ENCODE results near the gene MAP3K12.
A peak's percentile ranks its signal among the peaks of the same experiment; 100 is the strongest.
"Not testable (repeated sequence)": the region's sequence is repeated elsewhere in the genome, so short reads cannot be mapped to it uniquely, and the experiment has no call there.

The MAP3K12 gene

DNA sequence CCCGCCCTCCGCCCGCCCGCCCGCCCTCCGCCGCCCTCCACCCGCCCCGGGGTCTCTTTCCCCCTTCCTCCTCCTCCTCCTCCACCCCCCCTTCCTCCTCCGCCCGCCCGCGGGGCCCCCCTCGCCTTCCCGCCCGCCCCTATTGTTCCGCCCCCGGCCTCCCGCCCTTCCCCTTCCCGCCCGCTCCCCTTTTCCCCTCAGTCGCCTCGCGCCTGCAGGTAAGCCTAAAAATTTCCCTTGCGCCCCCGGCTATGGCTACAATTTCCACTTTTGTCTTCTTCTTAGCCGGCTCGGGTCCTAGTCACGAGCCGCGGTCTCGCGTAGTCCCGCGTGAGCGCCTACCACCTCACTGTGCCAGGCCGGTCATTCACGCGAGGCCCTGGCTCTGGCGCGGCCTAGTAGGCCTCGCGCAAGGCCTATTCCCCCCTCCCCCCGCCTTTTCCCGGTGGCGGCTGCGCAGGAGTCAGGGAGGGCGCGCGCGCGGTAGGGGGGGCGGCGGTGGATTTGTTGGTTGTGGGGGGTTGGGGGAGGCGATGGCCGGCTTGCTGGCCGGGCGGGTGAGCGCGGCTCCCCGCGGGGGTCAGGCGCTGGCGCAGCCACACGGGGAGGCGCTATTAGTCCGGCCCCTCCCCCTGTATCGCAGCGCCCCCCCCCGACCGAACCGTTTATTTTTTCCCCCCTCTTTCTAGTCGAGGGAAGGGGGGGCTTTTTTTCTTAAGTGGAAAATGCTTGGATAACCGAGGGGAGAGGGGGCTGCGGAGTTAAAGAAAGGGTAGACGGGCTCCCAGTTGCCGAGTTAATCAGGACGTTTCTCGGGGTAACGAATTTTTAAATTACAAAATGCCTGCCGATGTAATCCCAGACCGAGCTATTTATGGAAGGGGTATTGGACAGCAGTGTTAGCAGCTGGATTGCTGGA is 46.8 kb downstream of the MAP3K12 start:
- Histone ChIP-seq H3K4me2 (peak overlapping the region; percentile 89), H4K20me1 (peaks cover 50% of the 10 kb centered on the region), H3K36me3 (peaks cover 63% of the 10 kb centered on the region), H3K27ac (peak overlapping the region; percentile 99), H3K4me1 (peaks cover 19% of the 10 kb centered on the region), H3K4me3 (peak overlapping the region; percentile 76), H3K9me3 (no peaks in the 10 kb centered on the region), H3K9ac (peak overlapping the region; percentile 99), H3K27me3 (no peaks in the 10 kb centered on the region)
- no peak for TF ChIP-seq Cebpa-rat (IDR thresholded peaks at IDR 0.05)

DNA sequence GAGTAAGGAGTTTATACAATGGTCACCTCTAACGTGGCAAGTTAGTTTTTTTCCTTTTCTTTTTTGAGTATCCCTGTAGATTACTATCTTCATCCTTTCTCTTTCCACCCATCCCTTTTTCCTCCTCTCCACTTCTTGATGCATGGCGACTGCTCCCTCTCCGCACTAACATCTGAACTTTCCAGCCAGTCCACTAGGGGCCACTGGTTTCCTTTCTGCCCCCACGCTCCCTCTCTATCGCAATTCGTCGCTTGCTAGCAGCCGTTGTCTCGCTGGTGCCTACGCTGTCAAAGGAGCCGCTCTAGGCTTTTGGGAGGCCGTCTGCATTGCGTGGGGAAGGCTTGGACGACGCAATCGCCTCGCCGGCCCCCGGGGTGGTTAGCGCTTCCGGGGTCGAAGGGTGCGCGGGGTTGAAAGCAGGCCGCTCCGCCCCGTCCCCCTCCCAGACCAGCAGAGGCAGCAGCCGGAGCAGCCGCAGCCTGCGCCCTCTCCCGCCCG is 47.5 kb downstream of the MAP3K12 start, which contains the start of gene PCBP2:
Gene PCBP2 (plus strand): TSS at position 442 of the 498 bp plus-strand sequence. CDS start 2,699 bp downstream, outside the sequence.
- Histone ChIP-seq H3K36me3 (peaks cover 63% of the 10 kb centered on the region), H3K27ac (peak within 1 kb of the TSS; percentile 99), H4K20me1 (peaks cover 43% of the 10 kb centered on the region), H3K4me2 (peak within 1 kb of the TSS; percentile 89), H3K9me3 (no peaks in the 10 kb centered on the region), H3K4me1 (peaks cover 19% of the 10 kb centered on the region), H3K27me3 (no peaks in the 10 kb centered on the region), H3K9ac (peak within 1 kb of the TSS; percentile 99), H3K4me3 (peak within 1 kb of the TSS; percentile 76)
- peak; percentile 41; the same call in 1 of the 2 replicates for TF ChIP-seq Cebpa-rat (IDR thresholded peaks at IDR 0.05)

DNA sequence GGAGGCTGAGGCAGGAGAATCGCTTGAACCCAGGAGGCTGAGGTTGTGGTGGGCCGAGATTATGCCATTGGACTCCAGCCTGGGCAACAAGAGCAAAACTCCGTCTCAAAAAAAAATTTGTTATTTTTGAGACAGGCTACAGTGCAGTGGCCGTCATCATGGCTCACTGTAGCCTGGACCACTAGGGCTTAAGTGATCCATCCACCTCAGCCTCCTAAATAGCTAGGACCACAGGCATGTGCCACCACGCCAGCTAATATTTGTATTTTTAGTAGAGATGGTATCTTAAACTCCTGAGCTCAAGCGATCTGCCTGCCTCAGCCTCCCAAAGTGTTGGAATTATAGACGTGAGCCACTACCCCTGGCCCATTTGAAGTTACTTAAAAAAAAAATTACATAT is 48.3 kb downstream of the MAP3K12 start:
- Histone ChIP-seq H3K9ac (no peak overlapping the region), H3K27ac (no peak overlapping the region), H3K27me3 (no peaks in the 10 kb centered on the region), H3K36me3 (peaks cover 63% of the 10 kb centered on the region), H3K4me2 (no peak overlapping the region), H3K4me3 (no peak overlapping the region), H4K20me1 (peaks cover 36% of the 10 kb centered on the region), H3K4me1 (peaks cover 19% of the 10 kb centered on the region), H3K9me3 (no peaks in the 10 kb centered on the region)
- TF ChIP-seq Cebpa-rat (IDR thresholded peaks at IDR 0.05) = no peak

DNA sequence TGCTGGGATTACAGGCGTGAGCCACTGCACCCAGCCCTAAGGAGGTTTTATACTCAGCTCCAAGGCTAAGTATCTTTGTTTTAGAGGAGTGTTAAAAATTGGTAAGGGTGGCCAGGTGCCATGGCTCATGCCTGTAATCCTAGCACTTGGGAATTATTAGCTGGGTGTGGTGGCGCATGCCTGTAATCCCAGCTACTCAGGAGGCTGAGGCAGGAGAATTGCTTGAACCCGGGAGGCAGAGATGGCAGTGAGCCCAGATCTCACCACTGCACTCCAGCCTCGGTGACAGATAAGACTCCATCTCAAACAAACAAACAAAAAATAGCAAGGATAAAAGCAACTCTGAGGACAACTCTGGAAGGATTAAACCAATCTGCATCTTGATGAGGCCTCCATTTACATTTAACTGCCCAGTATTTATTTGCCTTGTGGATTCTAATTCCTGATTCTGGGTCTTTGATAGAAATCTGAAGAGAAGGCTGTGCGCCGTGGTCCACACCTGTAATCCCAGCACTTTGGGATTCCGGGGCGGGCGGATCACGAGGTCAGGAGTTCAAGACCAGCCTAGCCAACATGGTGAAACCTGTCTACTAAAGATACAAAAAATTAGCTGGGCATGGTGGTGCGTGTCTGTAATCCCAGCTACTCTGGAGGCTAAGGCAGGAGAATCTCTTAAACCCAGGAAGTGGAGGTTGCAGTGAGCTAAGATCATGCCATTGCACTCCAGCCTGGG is 54.5 kb downstream of the MAP3K12 start:
- H3K9me3 ChIP-seq, H3K27ac ChIP-seq, H3K27me3 ChIP-seq, H3K9ac ChIP-seq, H3K4me3 ChIP-seq: not testable (repeated sequence)
- peaks cover 38% of the 10 kb centered on the region for H4K20me1 ChIP-seq
- peaks cover 65% of the 10 kb centered on the region for H3K36me3 ChIP-seq
- peak overlapping the region; percentile 36; the same call in 1 of the 2 replicates for H3K4me2 ChIP-seq
- peaks cover 41% of the 10 kb centered on the region for H3K4me1 ChIP-seq

DNA sequence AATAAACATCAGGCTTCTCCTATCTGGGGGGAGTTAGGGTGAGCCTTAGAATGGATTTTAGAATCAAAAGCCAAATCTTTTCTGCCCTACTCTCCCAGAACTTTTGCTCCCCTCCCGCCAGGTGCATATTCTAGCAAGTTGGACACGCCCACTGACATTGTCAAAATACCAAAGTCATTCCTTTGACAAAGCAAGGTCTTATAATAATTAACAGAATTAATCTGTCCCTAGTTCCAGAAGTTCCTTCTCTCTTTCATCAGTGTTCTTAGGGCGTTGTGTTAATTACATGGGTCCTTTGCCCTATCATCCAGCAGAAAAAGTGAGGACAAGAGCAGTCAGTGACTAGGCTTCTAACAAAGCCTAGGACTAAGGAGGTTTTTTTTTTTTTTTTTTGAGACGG is 55.3 kb downstream of the MAP3K12 start:
- Histone ChIP-seq H3K9me3 (no peaks in the 10 kb centered on the region), H3K27me3 (no peaks in the 10 kb centered on the region), H3K9ac (no peak overlapping the region), H3K4me1 (peaks cover 41% of the 10 kb centered on the region), H3K4me3 (peak overlapping the region; percentile 31; the same call in 1 of the 2 replicates), H3K36me3 (peaks cover 60% of the 10 kb centered on the region), H4K20me1 (peaks cover 38% of the 10 kb centered on the region), H3K27ac (no peak overlapping the region), H3K4me2 (peak overlapping the region; percentile 94)
- TF ChIP-seq Cebpa-rat (IDR thresholded peaks at IDR 0.05) = no peak

DNA sequence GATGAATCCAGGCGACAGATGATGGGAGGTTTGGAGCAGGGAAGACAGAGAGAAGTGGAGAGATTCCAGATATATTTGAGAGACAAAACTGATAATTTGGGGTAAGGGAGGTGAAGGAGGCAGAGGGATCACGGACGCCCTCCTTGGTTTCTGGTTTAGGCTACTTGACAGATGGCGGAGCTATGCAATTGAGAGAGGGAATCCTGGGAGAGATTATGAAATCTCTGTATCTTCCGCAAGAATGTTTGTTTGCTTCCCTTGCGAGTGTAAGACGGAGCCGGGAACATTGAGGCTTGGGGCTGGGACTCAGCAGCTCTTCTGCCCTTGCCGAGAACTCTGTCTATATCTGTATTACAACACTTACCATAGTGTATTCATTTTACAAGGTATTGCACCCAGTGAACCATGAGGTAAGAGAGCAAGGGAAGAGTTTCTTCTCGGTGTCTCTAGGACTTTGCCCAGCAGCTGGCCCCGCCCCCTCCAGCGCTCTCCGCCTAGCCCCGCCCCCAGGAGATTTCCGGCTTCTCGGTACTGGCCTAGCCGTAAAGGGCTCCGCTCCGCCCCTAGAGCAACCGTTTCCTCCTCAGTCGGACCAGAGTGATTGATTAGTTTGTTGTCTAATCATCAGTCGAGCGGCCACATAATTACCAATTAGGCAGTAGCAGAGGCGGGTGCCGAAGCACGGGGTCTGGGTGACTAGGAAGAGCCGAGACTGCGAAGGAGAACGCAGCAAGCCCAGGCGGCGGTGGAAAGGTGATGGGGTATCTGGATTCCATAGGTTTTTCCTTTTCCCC is 58.0 kb downstream of the MAP3K12 start, which contains the start of gene PRR13:
Gene PRR13 (plus strand): TSS at position 695 of the 794 bp plus-strand sequence. CDS start 981 bp downstream, outside the sequence.
- Histone ChIP-seq H3K9ac (peak within 1 kb of the TSS; percentile 88), H3K27me3 (no peaks in the 10 kb centered on the region), H3K36me3 (peaks cover 33% of the 10 kb centered on the region), H3K4me1 (peaks cover 41% of the 10 kb centered on the region), H3K4me3 (peak within 1 kb of the TSS; percentile 80), H3K27ac (peak within 1 kb of the TSS; percentile 89), H3K9me3 (no peaks in the 10 kb centered on the region), H3K4me2 (peak within 1 kb of the TSS; percentile 94), H4K20me1 (peaks cover 38% of the 10 kb centered on the region)
- TF ChIP-seq Cebpa-rat (IDR thresholded peaks at IDR 0.05) = peak; percentile 81; the same call in 1 of the 2 replicates

DNA sequence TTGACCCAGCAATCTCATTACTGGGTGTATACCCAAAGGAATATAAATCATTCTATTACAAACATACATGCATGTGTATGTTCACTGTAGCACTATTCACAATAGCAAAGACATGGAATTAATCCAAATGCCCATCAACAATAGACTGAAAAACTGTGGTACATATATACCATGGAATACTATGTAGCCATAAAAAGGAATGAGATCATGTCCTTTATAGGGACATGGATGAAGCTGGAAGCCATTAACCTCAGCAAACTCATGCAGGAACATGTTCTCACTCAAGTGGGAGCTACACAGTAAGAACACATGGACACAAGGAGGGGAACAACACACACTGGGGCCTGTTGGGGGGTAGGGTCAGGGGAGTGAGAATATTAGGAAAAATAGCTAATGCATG is 59.7 kb downstream of the MAP3K12 start:
- H3K9ac ChIP-seq, H3K9me3 ChIP-seq, H3K4me2 ChIP-seq, H3K27ac ChIP-seq, H3K27me3 ChIP-seq, H3K4me3 ChIP-seq: not testable (repeated sequence)
- Histone ChIP-seq H4K20me1 (peaks cover 23% of the 10 kb centered on the region), H3K36me3 (peaks cover 16% of the 10 kb centered on the region), H3K4me1 (peaks cover 32% of the 10 kb centered on the region)

DNA sequence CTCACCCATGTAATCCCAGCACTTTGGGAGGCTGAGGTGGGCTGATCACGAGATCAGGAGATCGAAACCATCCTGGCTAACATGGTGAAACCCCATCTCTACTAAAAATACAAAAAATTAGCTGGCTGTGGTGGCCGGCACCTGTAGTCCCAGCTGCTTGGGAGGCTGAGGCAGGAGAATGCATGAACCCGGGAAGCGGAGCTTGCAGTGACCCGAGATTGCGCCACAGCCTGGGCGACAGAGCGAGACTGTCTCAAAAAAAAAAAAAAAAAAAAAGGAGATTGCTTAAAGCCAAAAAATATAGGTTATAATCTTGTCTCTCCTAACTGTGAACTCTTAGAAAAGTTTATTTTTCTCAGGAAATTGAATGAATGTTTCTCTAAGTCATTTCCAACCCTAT is 63.9 kb downstream of the MAP3K12 start:
- H3K4me3 ChIP-seq, H4K20me1 ChIP-seq, H3K36me3 ChIP-seq, H3K4me2 ChIP-seq, H3K9me3 ChIP-seq, H3K9ac ChIP-seq, H3K27ac ChIP-seq, H3K27me3 ChIP-seq, H3K4me1 ChIP-seq: not testable (repeated sequence)
- TF ChIP-seq Cebpa-rat (IDR thresholded peaks at IDR 0.05) = peak; percentile 59; the same call in 1 of the 2 replicates

DNA sequence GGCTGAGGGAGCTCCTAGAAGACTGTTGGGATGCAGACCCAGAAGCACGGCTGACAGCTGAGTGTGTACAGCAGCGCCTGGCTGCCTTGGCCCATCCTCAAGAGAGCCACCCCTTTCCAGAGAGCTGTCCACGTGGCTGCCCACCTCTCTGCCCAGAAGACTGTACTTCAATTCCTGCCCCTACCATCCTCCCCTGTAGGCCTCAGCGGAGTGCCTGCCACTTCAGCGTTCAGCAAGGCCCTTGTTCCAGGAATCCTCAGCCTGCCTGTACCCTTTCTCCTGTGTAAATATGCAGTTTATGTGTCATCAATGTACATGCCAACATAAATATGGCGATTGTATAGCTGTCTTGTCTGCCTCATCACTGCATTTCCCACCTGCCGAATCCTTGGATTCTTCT is 68.1 kb downstream of the MAP3K12 start:
- Histone ChIP-seq H3K4me2 (no peak overlapping the region), H3K27ac (no peak overlapping the region), H3K9ac (no peak overlapping the region)

More for the DNA sequence above, 68.1 kb downstream of the MAP3K12 start:
- no peak overlapping the region for H3K4me3 ChIP-seq
- no peaks in the 10 kb centered on the region for H3K9me3 ChIP-seq
- no peak for TF ChIP-seq Cebpa-rat (IDR thresholded peaks at IDR 0.05)
- no peaks in the 10 kb centered on the region for H4K20me1 ChIP-seq
- H3K4me1 ChIP-seq = no peaks in the 10 kb centered on the region
- no peaks in the 10 kb centered on the region for H3K27me3 ChIP-seq
- no peaks in the 10 kb centered on the region for H3K36me3 ChIP-seq

Measured in BLaER1 (cell line).